GM18507 (cell line): ENCODE measurements around the gene MEPCE.

ENCODE experiments used
- DNase-seq: peaks from one replicate; pipeline ENCODE4 v3.0.0; 2011; ENCODE audit warnings: low read depth; ENCODE audit not compliant: insufficient read length; ENCODE audit errors: extremely low spot score
- FAIRE-seq: peaks from 2 replicates; lab custom pipeline; 2011; peaks lifted over from hg19 to GRCh38; lab: Jason Lieb, UNC

MEPCE gene

GRCh38 chr7:100476903-100477870 lies 47.6 kb downstream of the MEPCE start:
- DNase-seq (no peak), FAIRE-seq (no peak)

- FAIRE-seq (no peak), DNase-seq (no peak)
Observed at GRCh38 chr7:100477871-100478267, 48.2 kb downstream of the MEPCE start.

GRCh38 chr7:100478958-100479660 lies 49.5 kb downstream of the MEPCE start, which contains the start of gene TSC22D4:
Gene TSC22D4 (minus strand): TSS chr7:100479214. CDS start chr7:100478038, 1,176 bp downstream.
- FAIRE-seq = peak; percentile 92
- peak; percentile 79 for DNase-seq

- FAIRE-seq = no peak
- DNase-seq = no peak
Observed at GRCh38 chr7:100481466-100481865, 51.8 kb downstream of the MEPCE start.

- DNase-seq (no peak), FAIRE-seq (no peak)
Observed at GRCh38 chr7:100482728-100483089, 53.1 kb downstream of the MEPCE start.

- FAIRE-seq (no peak), DNase-seq (peak; percentile 68)
Observed at GRCh38 chr7:100483090-100483721, 53.6 kb downstream of the MEPCE start.
